ENCODE measurements around the gene HDAC4.
"Not testable (repeated sequence)": the region's sequence is repeated elsewhere in the genome, so short reads cannot be mapped to it uniquely, and the experiment has no call there.

The HDAC4 gene

DNA sequence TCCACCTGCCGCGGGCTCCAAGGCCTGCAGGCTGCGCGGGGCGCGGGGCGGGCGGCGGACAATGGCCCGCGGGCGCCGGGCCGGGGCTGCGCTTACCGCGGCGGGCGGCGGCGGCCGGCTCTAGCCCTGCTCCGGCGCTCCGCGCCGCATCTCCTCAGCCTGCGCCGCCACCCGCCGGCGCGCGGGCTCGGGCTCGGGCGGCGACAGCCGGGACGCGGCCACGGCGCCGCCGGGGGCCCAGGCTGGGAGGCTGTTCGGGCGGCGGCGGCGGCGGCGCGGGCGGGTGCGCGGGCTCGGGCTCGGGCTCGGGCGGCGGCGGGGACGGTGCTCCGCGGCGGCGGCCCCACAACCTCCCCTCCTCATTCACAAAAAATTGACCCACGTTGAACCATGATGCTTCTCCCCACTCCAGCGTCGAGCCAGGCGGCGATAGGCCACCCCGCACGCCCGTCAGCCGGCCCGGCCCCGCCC lies at the start of gene HDAC4:
TSS of gene HDAC4 (minus strand) at position 425 of the 471 bp plus-strand sequence. CDS start 48,321 bp downstream, outside the sequence.
- DNase-seq (ENCODE audit: low read depth) = no peak

DNA sequence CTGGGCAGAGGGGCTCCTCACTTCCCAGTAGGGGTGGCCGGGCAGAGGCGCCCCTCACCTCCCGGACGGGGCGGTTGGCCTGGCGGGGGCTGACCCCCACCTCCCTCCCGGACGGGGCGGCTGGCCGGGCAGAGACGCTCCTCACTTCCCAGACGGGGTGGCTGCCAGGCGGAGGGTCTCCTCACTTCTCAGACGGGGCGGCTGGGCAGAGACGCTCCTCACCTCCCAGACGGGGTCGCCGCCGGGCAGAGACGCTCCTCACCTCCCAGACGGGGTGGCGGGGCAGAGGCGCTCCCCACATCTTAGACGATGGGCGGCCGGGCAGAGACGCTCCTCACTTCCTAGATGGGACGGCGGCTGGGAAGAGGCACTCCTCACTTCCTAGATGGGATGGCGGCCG lies 48.6 kb upstream of the HDAC4 start:
- not testable (repeated sequence) for DNase-seq (ENCODE audit: low read depth)

DNA sequence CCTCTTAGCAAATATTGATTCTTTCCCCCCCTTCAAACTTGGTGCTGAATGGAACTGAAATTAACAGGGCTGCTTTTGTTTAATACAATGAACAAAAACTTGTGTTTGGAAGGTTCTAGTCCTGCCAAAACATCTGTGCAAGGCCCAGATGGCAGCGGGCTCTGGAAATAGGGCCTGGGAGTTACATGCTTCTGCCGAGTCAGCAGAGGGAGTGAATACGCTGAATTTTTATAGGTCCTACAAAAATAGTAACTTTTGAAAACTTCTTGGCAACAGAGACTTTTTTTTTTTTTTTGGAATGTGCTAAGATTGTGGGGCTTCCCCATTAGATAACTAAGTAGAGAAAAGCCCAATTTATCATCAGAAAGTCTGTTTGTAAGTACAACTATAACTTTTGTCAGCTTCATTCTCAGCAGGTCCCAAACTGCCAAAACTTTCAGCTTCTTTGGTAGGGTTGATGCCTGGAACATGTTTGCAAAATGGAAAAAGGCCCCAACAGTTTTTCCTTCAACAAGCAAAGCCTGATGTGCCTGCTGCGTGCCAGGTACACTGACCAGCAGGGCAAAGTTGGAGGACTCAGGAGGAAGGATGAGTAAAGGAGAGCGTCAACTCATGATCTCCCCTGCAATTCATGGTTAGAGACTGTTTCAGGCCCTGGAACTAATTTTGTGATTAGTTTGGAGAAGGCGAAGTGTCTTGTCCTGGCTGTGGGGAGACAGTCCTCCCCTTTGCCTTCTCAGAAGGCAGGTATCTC lies 45.1 kb upstream of the HDAC4 start:
- DNase-seq (ENCODE audit: low read depth) = no peak

DNA sequence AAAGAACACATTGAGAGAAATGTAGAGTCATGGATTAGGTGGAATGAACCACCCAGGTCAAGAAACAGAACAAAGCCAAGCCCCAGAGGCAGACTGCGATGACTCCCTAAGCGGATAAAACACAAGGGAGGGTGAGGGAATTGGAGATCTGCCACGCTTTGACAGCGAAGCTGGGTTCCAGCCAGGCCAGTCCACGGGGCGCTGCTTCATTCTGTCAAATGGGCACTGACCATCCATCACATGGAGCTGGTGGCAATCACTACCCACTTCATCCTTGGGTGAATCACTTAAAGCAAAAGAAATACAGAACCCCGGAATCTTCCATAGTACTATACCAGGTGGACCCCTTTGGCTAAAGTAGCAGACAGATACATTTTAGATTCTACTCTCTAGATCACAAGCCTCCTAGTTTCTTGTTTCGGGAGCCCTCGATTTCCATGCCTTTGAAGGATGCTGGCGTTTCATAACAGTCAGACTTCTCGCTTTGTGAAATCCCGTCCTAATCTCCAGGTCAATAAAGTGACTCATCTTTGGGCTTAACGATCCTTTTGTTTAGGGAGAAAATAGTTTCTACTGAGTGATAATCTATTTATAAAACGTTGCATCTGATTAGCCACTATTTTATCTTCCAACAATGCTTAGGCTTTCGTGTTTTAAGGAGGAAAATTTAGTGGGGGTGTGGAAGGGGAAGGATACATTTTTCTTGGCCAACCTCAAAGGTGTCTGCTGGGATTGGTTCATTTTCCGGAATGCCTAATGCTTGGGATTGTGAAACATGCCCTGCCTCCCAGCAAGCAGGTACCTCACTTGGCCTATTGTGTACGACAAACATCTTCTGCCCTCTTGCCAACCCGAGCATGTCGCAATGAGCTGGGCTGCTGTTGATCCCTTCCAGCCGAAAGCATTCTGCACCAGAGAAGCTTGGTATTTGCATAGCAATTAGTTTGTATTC lies 44.1 kb upstream of the HDAC4 start:
- DNase-seq (ENCODE audit: low read depth) = no peak

DNA sequence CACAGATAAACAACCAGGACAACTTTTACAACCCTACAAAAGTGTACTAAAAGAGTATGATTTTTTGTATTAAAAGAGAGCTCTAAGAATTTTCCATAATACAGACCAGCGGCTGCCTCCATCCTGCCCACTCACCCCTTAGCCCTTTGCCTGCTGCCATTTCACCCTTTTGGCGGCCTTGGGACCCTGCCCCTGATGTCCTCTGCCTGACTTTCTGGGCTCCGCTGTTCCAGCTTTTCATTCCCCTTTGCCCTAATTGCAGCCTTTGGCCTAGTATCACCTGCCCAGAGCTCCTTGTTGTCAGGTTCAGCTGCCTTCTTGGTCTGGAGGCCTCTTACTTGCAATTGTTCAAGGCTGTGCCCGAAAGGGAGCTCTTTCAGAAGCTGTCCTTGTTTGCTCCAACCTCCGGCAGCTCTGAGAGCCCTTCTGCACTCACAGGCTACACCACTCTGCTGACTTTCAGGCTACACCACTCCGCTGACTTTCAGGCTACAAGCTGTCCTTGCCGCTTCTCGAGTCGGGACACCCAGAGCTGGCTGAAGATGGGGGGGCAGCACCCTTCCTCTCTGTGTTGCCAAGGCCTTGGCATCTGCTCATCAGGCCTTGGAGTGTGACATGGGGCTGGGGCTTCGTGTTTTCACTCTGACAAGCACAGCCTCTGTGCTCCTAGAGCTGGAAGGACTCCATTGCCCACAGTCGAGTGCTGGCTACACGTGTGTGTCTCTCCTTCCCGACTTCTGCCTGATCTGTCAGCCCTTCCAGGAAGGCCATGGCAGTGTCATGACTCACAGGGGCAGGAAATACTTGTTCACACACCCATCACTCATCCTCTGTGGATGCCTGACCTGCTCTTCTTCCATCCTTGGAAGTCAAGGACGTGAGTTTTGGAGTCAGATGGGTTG lies 43.1 kb upstream of the HDAC4 start:
- DNase-seq (ENCODE audit: low read depth) = no peak

DNA sequence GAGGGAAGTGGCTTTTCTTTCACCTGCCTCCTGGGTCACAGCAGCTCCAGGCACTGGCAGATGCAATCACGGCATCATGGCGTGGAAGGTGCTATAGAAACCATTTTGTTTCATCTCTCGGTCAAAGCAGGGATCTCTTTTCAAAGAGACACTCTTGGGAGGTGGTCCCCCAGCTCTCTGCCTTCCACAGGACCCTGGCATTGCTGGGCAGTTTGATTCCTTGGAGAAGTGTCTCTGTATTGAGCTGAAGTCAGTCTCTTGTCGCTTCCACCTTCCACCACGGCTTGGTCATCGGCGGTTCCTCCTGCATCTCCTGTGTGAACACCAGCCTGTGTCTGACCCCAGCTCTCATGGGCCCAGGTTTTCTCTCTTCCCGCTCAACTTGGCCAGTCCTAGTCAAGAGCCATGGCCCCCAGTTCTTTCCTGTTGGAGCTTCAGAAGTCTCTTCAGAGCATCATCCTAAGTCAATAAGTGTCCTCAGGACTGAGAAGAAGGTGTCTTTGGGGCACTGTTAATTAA lies 42.3 kb upstream of the HDAC4 start:
- DNase-seq (ENCODE audit: low read depth) = no peak

DNA sequence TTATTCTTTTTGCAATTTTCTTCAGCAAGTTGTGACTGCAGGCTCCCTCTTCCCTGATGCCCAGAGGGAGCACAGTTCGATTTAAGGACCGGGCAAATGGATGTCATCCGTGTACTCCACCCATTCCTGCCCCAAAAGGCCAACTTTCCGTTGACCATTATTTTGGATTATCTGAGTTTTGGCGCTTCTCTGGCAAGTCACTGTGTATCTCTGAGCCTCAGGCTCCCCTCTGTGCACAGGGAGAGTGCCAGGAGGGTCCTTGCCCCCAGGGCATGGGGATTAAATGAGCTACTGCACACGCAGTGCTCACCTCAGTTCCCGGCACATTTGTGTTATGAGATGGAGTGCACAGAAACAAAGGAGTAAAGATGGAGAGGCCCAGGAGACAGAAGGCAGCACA lies 41.4 kb upstream of the HDAC4 start:
- no peak for DNase-seq (ENCODE audit: low read depth)

DNA sequence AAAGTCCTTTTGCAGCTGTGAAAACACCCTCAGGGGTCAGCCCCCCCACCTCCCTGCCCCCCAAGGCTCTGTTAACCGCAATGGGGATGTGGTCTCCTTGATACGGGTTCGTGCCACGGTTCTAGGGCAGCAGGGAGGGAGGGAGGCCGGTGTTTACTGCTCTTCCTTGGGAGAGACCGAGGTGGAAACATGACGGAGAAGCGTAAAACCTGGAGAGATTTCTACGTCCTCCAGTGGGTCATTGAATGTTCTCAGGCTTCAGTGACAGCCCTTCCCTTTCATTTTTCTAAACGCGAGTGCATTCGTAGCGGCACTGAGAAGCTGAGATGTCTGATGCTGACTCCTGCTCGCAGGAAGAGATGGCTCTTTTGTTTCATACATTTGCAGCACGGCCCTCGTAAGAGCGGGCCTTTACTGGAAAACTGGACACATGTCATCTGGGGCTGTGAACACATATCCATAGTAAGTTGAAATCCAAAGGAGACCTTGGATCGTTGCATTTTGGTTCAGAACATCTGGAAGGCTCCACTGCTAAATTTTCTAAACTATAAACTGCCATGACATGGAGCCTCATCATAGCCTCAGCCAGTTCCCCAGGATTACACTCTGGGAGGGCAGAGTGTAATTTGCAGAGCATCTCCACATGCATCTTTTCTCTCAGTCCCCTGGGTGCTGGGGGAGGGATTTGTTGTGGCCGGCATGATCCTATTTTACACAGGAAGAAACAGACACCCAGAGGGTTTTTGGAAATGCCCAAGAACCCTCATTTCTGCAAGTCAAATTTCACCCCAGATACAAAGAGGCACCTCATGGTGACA lies 40.6 kb upstream of the HDAC4 start:
- DNase-seq (ENCODE audit: low read depth) = no peak

DNA sequence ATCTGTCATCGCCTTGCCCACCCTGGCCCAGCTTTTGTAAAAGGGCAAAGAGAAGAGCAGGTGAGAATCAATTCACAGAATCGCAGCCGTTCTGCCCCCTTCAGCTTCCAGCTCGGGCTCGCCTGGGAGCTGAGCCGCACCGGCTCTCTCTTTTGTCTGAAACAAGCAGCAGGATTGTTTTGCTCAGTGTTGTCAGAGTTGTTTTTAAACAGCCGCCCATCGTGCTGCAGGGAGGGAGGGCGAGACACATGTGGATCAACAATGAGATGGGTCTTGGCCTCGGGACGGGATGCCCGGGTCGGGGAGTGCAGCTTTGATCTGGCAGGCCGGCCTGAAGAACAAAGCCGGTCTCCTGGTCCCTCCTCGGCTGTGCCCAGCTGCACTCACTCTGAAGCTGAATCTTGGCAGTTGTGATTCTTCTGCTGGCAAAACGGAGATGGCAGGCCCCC lies 39.7 kb upstream of the HDAC4 start:
- DNase-seq (ENCODE audit: low read depth) = no peak

DNA sequence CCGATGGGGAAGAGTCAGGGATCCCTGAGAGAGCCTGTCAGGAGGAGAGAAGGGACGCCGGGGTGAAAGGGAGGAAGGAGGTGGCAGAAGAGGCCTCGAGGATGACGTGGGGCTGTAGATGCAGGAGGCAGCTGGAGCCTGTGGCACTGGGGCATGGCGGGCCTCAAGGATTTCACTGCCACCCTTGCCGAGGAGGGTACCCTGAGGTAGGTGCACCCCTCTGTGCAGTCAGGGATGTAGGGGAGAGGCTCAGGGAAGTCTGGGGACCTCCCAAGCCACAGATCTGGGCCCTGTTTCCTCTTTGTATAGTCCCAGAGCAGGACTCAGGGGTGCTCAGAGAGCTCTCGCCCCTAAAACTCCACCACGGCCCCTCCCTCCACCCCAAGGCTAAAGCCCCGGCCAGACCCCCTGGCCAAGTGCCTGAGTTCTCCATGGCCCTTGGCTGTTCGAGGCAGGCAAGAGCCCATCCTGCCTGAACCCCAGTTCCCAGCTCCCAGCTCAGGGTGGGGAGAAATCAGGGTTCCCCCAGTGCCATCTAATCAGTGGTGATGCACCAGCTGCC lies 39.0 kb upstream of the HDAC4 start:
- DNase-seq (ENCODE audit: low read depth) = no peak

DNA sequence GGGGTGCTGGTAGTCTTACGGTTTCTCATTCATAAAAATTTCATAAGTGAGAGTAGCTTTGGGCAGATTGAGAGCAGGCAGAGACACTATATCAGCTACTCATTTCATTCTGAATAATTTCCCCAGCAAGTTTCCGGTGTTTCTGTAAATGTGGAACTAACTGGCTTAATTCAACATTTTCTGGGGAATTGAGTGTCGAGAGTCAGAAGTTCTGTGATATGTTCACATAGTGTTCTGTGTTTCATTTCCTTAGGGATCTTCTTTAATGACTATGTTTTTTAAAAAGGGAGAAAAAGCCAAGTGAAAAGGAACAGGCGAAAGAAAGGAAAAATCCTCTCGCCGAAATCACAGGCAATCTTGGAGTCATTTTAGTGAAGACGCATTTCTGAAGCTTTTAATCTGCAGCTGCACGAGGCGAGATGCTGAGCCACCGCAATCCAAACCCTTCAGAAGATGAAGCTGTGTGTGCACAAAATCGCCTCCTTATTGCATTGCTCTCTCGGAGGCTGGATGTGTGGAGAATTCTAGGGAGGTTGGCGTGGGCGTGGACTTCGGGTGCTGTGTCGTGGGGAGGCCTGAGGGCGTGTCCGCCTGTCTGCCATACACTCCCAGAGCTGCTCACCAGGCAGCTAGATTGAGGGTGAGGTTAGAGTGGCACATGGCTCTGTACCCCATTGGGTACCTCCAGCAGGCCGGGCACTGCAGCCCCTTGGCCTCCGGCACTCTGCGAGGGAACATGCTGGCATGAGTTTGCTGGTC lies 38.4 kb upstream of the HDAC4 start:
- DNase-seq (ENCODE audit: low read depth) = no peak

DNA sequence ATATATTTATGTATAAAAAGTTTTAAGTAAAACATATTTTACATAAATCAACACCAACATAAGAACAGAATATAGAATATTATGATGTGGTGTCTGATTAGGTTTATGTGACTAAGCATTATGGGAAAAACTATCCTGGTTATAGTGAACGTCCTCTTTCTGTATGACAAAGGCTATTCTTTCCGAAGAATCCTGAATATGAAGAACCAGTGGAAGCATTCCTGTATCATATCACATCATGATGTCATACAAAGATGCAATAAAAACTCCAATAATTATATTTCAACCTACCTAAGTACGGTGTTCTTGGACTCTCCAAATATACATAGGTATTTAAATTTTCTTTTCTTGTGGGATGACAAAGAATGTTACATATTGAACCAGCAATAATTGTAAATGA lies 37.5 kb upstream of the HDAC4 start:
- DNase-seq (ENCODE audit: low read depth) = no peak

DNA sequence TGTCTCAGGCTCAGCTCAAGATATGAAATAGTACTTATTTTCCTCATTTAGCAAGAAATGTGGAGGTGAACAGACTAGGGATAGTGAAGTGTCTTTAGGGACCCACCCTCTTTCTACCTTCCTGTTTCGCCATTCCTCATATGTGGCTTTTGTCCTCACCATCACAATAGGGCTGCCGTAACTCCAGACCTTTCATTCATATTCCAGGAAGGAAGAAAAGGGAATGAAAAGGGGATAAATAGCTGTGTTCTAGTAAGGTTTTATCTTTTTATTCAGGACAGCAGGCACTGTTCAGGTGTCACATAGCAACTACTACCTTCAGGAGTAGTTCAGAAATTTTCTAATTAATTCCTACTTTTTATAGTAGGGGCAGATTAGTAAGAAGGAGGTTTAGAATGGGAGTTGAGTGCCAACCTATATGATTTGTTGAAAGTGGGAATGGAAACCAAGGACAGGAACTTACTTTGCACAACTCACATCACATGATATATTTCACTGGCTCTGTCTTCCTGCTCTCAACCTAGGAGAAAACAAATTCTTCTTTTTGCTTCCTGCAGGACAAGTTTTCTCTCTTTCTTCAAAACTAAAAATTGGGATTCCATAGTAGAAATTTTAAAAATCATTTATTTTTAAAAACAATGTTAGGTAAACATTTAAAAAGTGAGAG lies 36.0 kb upstream of the HDAC4 start:
- no peak for DNase-seq (ENCODE audit: low read depth)

DNA sequence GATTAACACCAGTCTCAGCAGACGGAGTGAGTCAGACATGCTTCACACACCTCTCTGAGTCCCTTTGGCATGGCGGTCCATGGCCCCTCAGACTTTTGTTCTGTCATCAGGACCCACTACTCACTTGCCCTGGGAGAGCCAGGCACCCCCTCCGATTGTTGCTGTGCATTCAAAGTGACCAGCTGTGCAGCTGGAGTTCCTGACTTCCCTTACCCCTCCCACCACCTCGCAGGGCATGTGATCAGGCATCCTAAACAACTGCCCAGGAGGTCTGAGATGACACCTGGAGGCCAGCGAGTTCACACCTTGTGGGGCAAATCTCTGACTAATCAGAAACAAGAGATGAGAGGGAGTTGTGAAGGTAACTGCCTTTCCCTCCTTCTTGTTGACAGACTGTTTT lies 35.3 kb upstream of the HDAC4 start:
- DNase-seq (ENCODE audit: low read depth) = no peak

DNA sequence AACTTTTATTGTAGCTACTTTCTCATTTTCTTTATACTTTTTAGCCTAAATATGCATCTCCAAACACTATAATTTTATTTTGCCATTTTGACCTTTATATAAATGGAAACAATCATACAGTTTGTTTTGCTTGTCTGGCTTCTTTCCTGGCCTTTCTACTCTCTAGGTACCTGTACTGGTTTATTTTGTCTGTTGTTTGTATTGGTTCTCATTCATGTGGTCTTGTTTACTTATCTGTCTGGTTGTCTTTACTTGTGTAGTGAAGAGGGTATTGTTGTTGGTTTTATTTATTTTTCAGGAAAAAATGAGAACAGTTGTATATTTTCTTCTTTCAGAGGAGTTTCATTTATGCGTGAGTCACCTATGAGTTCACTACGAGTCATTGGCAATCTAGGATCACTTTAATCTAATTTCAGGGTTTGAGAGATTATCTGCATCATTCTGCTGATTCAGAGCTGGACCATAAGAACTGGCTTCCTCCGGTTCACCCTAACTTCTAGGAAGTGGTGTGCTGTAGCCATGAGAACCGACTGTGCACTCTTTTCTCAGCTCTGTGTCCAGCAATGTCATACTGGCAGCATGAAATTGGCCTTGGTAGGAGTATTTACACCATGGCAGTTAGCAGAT lies 33.1 kb upstream of the HDAC4 start:
- DNase-seq (ENCODE audit: low read depth) = no peak

DNA sequence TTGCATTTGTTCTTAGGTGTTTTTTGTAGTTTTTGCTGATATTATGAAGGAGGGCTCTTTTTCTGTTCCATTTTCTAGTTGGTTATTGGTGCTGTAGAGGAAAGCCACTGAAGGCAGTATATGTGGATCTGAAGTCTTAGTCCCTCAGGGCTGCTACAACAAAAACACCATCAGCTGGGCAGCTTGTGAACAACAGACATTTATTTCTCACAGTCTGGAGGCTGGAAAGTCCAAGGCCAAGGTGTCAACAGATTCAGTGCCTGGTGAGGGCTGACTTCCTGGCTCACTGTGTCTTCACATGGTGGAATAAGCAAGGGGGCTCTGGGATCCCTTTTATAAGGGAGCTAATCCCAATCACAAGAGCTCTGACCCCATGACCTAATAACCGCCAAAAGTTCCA lies 31.4 kb upstream of the HDAC4 start:
- no peak for DNase-seq (ENCODE audit: low read depth)

DNA sequence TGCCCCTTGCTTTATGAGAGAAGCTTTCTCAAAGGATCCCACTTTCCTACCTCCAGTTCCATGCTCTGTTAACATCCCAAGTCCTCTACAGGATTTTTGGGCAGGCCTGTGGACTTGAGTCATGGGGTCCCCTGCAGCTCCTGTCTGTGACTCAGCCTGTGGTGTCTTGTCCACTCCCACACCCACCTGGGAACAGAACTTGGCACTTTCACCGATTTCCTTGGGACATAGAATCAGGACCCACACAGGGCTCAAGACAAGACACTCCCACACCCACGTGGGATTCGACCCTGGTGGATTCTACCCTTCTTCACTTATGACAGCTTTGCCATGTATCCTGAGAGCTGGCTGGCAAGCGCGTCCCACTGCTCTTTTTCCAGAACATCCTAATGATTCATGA lies 30.7 kb upstream of the HDAC4 start:
- DNase-seq (ENCODE audit: low read depth) = no peak

DNA sequence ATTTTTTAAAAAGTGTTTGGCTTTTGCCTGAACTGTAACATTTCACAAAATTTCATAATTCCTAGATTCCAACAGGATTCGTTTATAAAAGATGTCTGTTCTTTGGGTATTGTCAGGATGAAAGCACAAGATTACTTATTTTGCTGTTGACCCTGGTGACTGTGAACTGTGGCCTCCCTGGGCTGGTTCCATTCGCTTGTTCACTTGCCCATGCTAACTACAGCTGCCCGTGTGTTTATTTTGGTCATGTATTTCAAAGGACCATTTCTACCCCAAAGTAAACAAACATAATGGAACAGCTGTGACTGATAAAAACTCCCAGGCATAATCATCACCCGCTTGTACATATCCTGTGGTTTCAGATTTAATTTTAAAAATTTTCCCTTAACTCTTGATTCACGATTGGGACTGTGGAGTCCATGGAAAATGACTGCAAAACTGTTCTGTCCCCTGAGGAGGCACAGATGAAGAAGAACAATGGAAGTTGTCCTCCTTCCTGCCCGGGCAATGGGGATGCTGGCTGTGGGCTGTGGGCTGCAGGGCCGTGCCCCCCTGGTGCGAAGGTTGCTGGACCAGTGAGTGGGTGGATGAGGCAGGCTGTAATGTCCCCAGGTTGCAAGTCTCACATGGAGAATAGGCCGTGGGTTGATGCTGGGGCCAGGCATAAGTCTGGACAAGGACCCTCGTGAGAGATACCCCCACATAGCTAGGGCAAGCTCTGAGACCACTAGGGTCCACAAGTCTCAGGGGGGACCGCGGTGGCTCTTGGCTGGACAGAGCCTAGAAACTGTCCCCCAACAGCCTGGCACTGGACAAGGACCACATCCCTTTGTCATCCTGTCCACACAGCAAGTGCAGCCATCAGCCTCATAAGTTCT lies 28.9 kb upstream of the HDAC4 start:
- DNase-seq (ENCODE audit: low read depth) = peak; percentile 8
